Activated CD4-positive, CD25-positive, alpha-beta regulatory T cell treated with anti-CD3 and anti-CD28 coated beads, Interleukin-2, amount 50 U/mL, for 24 hours (primary cell): ENCODE data around the gene C15orf40.
"Not testable (repeated sequence)": the region's sequence is repeated elsewhere in the genome, so short reads cannot be mapped to it uniquely, and the experiment has no call there.

Experiments used
- ATAC-seq, 2 donors: fragments of 150-1000 bp; cut with Tn5 transposase; one replicate each; pipeline ENCODE4 v1.10.0; 2021; ENCODE audit warnings: mild to moderate bottlenecking in 1 of 2, moderate library complexity in 1 of 2

C15orf40 gene

GRCh38 chr15:82950746-82951370 lies 60.6 kb downstream of the C15orf40 start:
- no peak for ATAC-seq

GRCh38 chr15:82950295-82950694 lies 61.1 kb downstream of the C15orf40 start:
- no peak for ATAC-seq

DNA sequence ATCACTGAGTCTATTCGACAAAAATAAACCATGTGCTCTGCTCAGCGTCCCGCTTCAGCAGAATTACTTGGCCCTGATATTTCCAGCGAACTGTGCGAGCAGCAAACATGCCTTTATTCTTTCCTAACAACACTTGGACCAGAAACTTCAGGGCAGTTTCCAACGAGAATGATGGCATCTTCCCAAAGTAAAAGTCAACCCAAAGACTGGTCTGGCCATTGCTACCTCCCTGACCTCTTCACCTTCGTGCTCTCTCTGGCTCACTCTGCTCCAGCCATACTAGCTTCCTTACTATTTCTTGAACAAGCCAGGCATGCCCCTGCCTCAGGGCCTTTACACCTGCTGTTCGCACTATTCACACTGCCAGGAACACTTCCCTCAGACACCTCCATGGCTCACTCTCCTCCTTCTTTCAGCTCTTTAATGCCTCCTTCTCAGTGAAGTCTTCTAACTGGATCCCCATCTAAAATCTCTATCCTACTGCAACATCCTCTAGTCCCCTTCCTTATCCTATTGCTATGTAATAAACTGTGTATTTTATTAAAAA lies 65.2 kb downstream of the C15orf40 start:
- ATAC-seq: no peak

DNA sequence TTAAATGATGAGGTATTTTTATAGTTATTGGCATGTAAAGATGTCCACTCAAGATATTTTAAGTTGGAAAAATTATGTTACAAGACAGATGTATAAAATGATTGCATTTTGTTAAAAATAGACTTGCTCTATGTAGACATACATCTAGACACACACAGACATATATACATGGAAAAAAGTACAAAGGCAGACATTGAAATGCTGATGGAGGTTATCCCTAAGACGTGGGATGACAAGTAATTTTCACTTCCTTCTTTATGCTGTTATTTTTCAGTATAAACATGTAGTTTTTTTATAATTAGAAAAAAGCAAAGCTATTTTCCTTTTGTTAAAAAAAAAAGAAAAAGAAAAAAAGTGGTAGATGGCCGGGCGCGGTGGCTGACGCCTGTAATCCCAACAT lies 66.1 kb downstream of the C15orf40 start:
- no peak for ATAC-seq

DNA sequence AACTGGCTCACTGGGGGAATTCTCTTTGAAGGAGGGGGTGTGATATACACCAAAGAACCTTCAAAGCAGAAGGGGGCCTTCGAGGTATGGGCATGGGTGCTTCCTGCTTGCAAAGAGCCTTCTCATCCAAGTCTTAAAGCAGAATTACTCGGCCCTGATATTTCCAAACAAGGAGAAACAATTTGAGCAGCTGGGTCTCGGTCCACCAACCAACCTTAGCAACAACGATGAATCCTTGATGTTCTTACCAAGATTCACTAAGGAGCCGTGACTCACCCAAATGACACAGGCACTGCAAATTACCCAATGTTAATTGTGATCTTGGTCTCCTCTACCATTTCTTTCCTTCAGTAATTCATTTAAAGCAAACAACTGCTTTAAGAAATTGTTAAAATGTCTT lies 66.6 kb downstream of the C15orf40 start:
- ATAC-seq: no peak

- no peak for ATAC-seq
Observed at GRCh38 chr15:82944056-82944455, 67.4 kb downstream of the C15orf40 start.

DNA sequence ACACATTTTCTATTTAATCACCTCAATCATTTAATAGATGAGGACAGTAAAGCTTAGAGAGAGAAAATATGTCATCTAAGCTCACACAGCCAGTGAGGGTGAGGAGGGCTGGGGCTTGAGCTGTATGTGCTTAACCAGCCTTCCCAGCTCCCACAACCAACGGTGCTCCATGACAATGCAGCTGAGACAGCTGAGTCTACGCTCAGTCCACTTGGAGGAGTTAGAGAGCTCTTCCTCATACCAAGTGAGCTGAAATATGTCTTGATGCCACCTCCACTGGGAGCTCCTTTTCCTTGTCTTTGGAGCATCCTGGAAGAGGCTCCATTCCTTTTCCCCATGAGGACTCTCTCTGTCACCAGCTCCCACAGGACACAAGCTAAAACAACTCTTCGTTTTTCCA lies 68.3 kb downstream of the C15orf40 start:
- ATAC-seq: no peak

DNA sequence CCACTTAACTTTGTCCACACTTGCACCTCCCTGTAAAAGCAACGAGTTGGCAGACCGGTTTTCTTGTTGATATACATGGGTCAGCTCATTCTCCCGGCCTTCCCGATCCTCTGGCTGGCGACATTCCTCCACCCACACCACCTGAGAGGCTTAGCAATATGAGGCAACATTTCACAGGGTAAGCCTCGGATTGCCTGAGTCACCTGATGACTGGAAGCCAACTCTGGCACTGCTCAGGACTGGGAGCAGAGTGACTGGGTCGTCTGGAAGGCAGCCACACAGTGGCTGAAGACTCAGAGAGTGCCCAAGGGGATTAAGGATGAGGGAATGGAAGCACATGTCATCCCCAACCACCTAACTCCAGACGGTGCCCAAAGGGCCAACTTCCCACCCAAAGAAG lies 68.7 kb downstream of the C15orf40 start:
- ATAC-seq: no peak

- not testable (repeated sequence) for ATAC-seq
Observed at GRCh38 chr15:82939678-82940077, 71.8 kb downstream of the C15orf40 start.
